Smooth muscle cell (in vitro differentiated cells): ENCODE results near the gene DIAPH3. TPM values are rescaled to one million over a fixed set of nuclear protein-coding genes. Genes with fewer than 3 reads are reported as not detected.

ENCODE experiments used
- DNase-seq: peaks from one replicate; lab custom pipeline; 2025; ENCODE audit not compliant: unreplicated experiment; lab: John Stamatoyannopoulos, UW
- H2AFZ ChIP-seq: fragments of 200-600 bp; sonication (generic); 2 replicates; pipeline ENCODE4 v1.6.0; 2016; ENCODE audit warnings: antibody characterized with exemption, low read depth, mild to moderate bottlenecking
- H3F3A ChIP-seq: fragments of 200-600 bp; sonication (generic); 2 replicates; pipeline ENCODE4 v1.6.0; 2017; ENCODE audit warnings: antibody characterized with exemption, low read depth
- H3K27ac ChIP-seq: fragments of 200-600 bp; sonication (generic); 2 replicates; pipeline ENCODE4 v1.5.1; 2016; ENCODE audit warnings: low read depth, mild to moderate bottlenecking
- H3K27me3 ChIP-seq: fragments of 200-600 bp; sonication (generic); 2 replicates; pipeline ENCODE4 v1.6.1; 2016; ENCODE audit warnings: low read depth, mild to moderate bottlenecking
- H3K36me3 ChIP-seq: fragments of 200-600 bp; sonication (generic); 2 replicates; pipeline ENCODE4 v1.5.1; 2016; ENCODE audit warnings: low read depth
- H3K4me1 ChIP-seq: fragments of 200-600 bp; sonication (generic); 2 replicates; pipeline ENCODE4 v1.5.1; 2016; ENCODE audit warnings: low read depth
- H3K4me2 ChIP-seq: fragments of 200-600 bp; sonication (generic); 2 replicates; pipeline ENCODE4 v1.6.0; 2016; ENCODE audit warnings: mild to moderate bottlenecking
- H3K4me3 ChIP-seq: fragments of 200-600 bp; sonication (generic); 2 replicates; pipeline ENCODE4 v1.5.1; 2016; ENCODE audit warnings: mild to moderate bottlenecking
- H3K79me2 ChIP-seq: fragments of 200-600 bp; sonication (generic); 2 replicates; pipeline ENCODE4 v1.6.0; 2016; ENCODE audit warnings: low read depth, mild to moderate bottlenecking
- H3K9ac ChIP-seq: fragments of 200-600 bp; sonication (generic); 2 replicates; pipeline ENCODE4 v1.6.0; 2016; ENCODE audit warnings: low read depth
- H3K9me3 ChIP-seq: fragments of 200-600 bp; sonication (generic); replicated peaks from 2 replicates; pipeline ENCODE4 v1.5.1; 2016; ENCODE audit warnings: low read depth
- H4K20me1 ChIP-seq: fragments of 200-600 bp; sonication (generic); 2 replicates; pipeline ENCODE4 v1.6.0; 2016; ENCODE audit warnings: low read depth
- CTCF ChIP-seq: fragments of 200-600 bp; sonication (generic); IDR thresholded peaks from 2 replicates; pipeline ENCODE4 v1.5.1; 2017; ENCODE audit warnings: borderline replicate concordance, mild to moderate bottlenecking, antibody characterized with exemption; ENCODE audit not compliant: insufficient read depth, poor library complexity, severe bottlenecking
- WGBS: methylation state at CpG from one replicate; pipeline ENCODE4 v1.1.7; 2016; ENCODE audit warnings: low lambda C conversion rate; 5-methylcytosine and 5-hydroxymethylcytosine counted together
- polyA plus RNA-seq: library from polyadenylated mRNA; unstranded; fragments of >200 nt; fragmentation: Nextera tagmentation; extraction: Ambion mirVana; gene quantifications from 2 replicates; pipeline ENCODE4 v1.2.1, GENCODE V29; 2016
- total RNA-seq: library from RNA; depleted of rRNA; stranded (reverse); fragments of >200 nt; gene quantifications from 2 replicates; pipeline ENCODE4 v1.2.3, GENCODE V29; 2014

Gene DIAPH3
- total and polyA plus RNA-seq, 2 experiments from 2014 or later: 6.8 to 9.5 TPM

GRCh38 chr13:59776924-59777690, 386.6 kb downstream of the DIAPH3 start:
- no peak for TF ChIP-seq CTCF
- Histone ChIP-seq H3K4me3 (no peak overlapping the region), H3K27me3 (no peaks in the 10 kb centered on the region), H3K36me3 (no peaks in the 10 kb centered on the region), H2AFZ (no peak overlapping the region), H3K4me1 (no peaks in the 10 kb centered on the region), H3F3A (no peaks in the 10 kb centered on the region), H3K9me3 (no peaks in the 10 kb centered on the region), H4K20me1 (no peaks in the 10 kb centered on the region), H3K27ac (no peak overlapping the region), H3K79me2 (no peaks in the 10 kb centered on the region), H3K4me2 (no peak overlapping the region), H3K9ac (no peak overlapping the region)
- DNase-seq: no peak
- 89% methylated on average over 5 of the region's 5 CpGs for whole genome bisulfite sequencing

- H3K27ac ChIP-seq: peak overlapping the region; percentile 18
- WGBS: 40% methylated on average over 6 of the region's 6 CpGs
- no peak overlapping the region for H3K9ac ChIP-seq
- H3K9me3 ChIP-seq: no peaks in the 10 kb centered on the region
- no peaks in the 10 kb centered on the region for H3K4me1 ChIP-seq
- no peaks in the 10 kb centered on the region for H3K27me3 ChIP-seq
- no peaks in the 10 kb centered on the region for H4K20me1 ChIP-seq
- no peak overlapping the region for H3K4me3 ChIP-seq
- no peak overlapping the region for H3K4me2 ChIP-seq
- no peaks in the 10 kb centered on the region for H3K36me3 ChIP-seq
- no peaks in the 10 kb centered on the region for H3K79me2 ChIP-seq
- H3F3A ChIP-seq: no peaks in the 10 kb centered on the region
- TF ChIP-seq CTCF: no peak
- DNase-seq: no peak
- no peak overlapping the region for H2AFZ ChIP-seq
These were observed 389.2 kb downstream of the DIAPH3 start for GRCh38 chr13:59774491-59774971.

- no peak for DNase-seq
- peak; percentile 58 for TF ChIP-seq CTCF
- no peaks in the 10 kb centered on the region for H3K4me1 ChIP-seq
These were observed 392.5 kb downstream of the DIAPH3 start for GRCh38 chr13:59771272-59771671.

GRCh38 chr13:59770451-59770850, 393.3 kb downstream of the DIAPH3 start:
- H2AFZ ChIP-seq: no peak overlapping the region
- H3K4me3 ChIP-seq: no peak overlapping the region
- H3K36me3 ChIP-seq: no peaks in the 10 kb centered on the region
- H3F3A ChIP-seq: no peaks in the 10 kb centered on the region
- no peak for DNase-seq
- no peaks in the 10 kb centered on the region for H3K9me3 ChIP-seq
- TF ChIP-seq CTCF: no peak
- no peak overlapping the region for H3K9ac ChIP-seq
- no peaks in the 10 kb centered on the region for H3K4me1 ChIP-seq
- H3K27ac ChIP-seq: no peak overlapping the region
- no peak overlapping the region for H3K4me2 ChIP-seq
- no peaks in the 10 kb centered on the region for H3K27me3 ChIP-seq
- H3K79me2 ChIP-seq: no peaks in the 10 kb centered on the region
- no peaks in the 10 kb centered on the region for H4K20me1 ChIP-seq

More at GRCh38 chr13:59771272-59771671, 392.5 kb downstream of the DIAPH3 start:
- Histone ChIP-seq H3K9ac (no peak overlapping the region), H3K27ac (no peak overlapping the region), H3K79me2 (no peaks in the 10 kb centered on the region), H3K27me3 (no peaks in the 10 kb centered on the region), H3K36me3 (no peaks in the 10 kb centered on the region), H3K4me3 (no peak overlapping the region), H3K4me2 (no peak overlapping the region), H3K9me3 (no peaks in the 10 kb centered on the region), H2AFZ (no peak overlapping the region), H4K20me1 (no peaks in the 10 kb centered on the region), H3F3A (no peaks in the 10 kb centered on the region)
